DMS 273 treated with DMSO at 0.1 percent for 48 hours (cell line): ENCODE results near the gene WDR6.
"Not testable (repeated sequence)": the region's sequence is repeated elsewhere in the genome, so short reads cannot be mapped to it uniquely, and the experiment has no call there.

Experiments
- DNase-seq: peaks from one replicate; lab custom pipeline; 2025; lab: John Stamatoyannopoulos, UW

Gene WDR6

DNA sequence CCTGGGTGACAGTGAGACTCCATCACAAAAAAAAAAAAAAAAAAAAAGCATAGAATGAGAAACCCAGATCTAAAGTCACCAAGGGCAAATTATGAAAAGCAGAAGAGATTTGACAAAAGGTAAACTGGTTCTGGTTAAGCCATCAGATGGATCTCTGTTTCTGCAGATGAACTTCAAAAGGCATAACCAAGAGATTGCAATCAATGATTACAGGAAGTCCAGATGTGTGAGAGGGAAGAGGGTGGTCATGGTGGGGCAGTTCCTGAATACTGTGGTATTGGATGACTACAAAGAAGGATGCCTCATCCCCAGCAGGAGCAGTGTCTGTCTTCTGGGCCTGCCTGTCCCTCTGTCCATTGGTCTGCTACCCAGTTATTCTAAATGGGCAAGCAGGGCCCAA lies 13.4 kb upstream of the WDR6 start:
- DNase-seq = no peak

GRCh38 chr3:48996640-48997039 lies 10.6 kb upstream of the WDR6 start:
- DNase-seq = no peak

- no peak for DNase-seq
These were observed 10.0 kb upstream of the WDR6 start for GRCh38 chr3:48997102-48997635.

DNA sequence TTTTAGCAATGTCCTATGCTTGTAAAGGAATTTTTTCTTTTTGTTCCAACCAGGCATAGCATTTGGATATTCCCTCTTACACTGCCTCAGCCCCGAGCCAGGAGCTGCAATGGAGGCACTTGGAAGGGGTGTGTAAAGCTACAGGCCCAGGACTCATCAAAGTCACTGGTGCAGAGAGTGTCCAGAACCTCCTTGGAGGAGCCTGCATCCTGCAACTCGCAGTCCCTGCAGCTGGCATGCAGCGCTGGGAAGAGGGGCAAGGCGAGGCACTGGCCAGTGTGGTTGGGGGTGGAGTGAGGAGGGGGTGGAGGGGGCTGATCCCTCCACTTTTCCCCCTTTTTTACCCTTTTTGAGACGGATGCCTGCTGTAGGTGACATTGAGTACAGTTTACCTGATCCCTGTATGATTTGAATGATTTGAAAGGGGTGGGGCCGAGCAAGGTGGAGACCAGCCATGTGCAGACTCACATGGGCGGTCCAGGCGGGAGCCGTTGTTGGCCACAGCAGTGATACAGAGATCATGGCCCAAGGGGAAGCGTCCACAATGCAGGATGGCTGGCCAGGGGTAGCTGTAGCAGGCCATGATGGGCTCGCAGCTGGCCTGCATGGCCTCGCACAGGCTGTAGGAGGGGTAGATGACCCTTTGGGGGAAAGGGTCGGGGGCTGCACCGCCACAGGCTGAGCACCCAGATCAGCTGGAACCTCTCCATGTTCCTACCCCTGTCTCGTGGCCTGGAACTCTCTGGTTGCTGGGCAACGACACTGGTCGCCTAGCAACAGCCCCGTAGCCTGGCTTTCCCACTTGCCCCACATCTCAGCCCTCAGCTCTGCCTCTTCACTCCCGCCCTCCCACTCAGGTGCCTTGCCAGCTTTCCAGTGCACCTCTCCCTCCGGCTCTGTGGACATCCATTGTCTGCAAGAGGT lies 9.2 kb upstream of the WDR6 start:
- DNase-seq = no peak

DNA sequence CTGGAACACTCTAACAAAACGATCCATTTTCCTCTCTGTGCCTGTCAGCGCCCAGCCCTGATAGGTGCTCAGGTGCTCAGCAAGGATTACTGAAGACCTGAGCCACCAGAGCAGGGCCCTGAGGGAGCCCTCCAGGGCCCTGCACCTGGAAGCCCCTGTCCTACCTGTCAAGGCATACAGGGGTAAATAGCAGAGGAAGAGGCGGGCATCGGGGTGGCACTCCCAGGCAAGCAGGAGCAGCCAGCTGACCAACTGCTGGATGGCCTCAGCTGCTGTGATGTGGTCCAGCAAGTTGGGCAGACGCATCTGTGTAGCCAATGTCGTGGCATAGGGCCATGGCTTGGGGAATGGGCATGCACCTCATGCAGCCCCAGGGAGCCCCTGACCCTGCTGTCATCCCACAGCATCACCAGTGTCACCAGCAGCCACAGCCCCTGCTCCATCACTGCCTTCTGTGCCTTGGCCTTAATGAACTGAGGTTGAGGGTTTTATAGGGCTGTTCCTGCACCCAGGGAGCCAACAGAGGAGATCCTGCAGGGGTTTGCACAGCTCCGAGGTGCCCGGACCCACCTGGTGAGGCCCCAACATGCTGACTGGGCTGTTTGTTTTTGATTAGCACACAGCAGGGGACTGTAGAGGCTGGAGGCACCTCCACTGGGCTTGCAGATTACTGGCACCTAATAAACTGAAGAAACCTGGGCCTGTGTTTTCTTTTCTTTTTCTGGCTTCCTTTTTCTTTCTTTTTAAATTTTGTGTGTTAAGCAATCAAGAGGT lies 7.9 kb upstream of the WDR6 start:
- DNase-seq = no peak

DNA sequence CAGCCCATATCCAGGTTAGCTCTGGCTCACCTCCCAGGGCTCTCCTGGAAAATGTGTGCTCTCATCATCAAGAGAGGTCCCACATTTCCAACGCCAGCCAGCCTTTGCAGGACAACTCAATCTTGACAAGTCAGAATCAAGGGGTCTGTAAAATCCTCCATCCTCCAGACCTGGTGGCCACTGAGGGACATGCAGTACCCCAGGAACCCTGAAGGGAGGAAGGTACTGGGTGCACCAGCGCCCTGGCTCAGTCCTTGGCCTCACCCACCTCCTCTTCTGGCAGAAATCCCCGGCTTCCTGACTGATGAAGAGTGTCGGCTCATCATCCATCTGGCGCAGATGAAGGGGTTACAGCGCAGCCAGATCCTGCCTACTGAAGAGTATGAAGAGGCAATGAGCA lies 6.0 kb upstream of the WDR6 start:
- no peak for DNase-seq

GRCh38 chr3:49004352-49005302 lies 2.6 kb upstream of the WDR6 start:
- DNase-seq = no peak

GRCh38 chr3:49005303-49005680 lies 1.9 kb upstream of the WDR6 start:
- no peak for DNase-seq

DNA sequence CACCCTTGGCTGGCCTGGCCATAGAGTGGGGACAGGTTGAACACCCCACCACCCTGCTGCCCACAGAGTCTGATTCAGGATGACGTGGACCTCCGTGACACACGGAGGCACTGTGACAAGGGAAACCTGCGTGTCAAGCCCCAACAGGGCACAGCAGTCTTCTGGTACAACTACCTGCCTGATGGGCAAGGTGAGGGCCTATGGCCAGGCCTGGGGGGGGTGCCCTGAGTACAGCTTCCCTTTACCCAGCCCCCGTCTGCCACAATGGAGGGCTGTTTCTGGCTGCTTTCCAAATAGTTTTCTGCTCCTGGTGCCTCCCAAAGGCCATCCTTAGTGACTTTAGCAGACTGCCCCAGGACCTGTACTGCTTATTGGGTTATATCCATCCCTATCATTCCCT lies 1.2 kb upstream of the WDR6 start:
- no peak for DNase-seq

DNA sequence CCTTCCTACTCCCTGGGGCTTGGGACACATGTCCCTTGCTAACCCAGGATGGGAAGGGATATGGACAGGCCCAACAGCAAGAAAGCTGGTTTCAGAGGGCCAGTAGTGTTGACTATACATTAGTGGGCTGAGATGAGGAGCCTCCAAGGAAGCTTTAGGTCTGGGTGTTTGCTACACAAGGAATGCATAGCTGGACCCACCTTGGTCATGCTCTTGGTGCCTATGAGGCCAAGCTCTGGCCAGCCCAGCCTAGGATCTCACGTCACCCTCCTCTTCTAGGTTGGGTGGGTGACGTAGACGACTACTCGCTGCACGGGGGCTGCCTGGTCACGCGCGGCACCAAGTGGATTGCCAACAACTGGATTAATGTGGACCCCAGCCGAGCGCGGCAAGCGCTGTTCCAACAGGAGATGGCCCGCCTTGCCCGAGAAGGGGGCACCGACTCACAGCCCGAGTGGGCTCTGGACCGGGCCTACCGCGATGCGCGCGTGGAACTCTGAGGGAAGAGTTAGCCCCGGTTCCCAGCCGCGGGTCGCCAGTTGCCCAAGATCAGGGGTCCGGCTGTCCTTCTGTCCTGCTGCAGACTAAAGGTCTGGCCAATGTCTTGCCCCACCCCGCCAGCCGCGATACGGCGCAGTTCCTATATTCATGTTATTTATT lies 653 bp upstream of the WDR6 start:
- DNase-seq = no peak

- no peak for DNase-seq
These were observed 759 bp downstream of the WDR6 start for GRCh38 chr3:49007771-49008528.

DNA sequence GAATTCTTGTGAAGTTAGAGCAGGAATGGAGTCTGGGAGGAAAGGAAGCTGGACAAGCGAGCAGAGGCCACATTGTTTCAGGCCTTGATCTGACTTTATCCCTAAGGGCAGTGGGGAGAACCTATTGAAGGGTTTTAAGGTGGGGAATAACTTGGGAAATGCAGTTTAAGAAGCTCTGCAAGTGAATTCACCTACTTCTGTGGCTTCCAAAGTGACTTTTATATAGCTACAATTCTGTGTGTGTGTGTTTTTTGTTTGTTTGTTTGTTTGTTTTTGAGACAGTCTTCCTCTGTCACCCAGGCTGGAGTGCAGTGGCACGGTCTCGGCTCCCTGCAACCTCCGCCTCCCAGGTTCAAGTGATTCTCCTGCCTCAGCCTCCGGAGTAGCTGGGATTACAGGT lies 1.4 kb downstream of the WDR6 start:
- not testable (repeated sequence) for DNase-seq

GRCh38 chr3:49009396-49009795 lies 2.2 kb downstream of the WDR6 start:
- no peak for DNase-seq

GRCh38 chr3:49012441-49013017 lies 5.3 kb downstream of the WDR6 start:
- DNase-seq = no peak

GRCh38 chr3:49013113-49013737 lies 6.0 kb downstream of the WDR6 start:
- DNase-seq = no peak

DNA sequence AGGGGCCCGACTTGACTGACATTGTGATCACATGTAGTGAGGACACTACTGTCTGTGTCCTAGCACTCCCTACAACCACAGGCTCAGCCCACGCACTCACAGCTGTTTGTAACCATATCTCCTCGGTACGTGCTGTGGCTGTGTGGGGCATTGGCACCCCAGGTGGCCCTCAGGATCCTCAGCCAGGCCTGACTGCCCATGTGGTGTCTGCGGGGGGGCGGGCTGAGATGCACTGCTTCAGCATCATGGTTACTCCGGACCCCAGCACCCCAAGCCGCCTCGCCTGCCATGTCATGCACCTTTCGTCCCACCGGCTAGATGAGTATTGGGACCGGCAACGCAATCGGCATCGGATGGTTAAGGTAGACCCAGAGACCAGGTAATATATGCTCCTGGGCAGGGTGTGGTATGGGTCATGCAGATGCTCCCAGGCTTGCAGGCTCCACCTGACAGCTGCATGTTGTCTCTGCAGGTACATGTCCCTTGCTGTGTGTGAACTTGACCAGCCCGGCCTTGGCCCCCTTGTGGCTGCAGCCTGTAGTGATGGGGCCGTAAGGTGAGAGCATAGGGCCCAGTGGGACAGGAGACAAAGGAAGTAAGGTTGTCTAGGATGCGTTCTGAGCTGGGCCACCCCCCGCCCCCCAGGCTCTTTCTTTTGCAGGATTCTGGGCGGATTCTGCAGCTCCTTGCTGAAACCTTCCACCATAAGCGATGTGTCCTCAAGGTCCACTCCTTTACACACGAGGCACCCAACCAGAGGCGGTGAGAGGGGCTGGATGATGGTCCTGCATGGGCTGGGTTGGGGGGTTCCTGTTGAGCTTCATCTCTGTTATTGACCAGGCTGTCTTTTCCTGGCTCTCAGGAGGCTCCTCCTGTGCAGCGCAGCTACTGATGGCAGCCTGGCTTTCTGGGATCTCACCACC lies 6.8 kb downstream of the WDR6 start:
- no peak for DNase-seq

- DNase-seq = no peak
These were observed 7.9 kb downstream of the WDR6 start for GRCh38 chr3:49015072-49015471.

- no peak for DNase-seq
These were observed 8.6 kb downstream of the WDR6 start for GRCh38 chr3:49015765-49016164.
